Body of pancreas (tissue), 4 donors: ENCODE data around the gene SCFD2. TPM values are rescaled to one million over a fixed set of nuclear protein-coding genes. Genes with fewer than 3 reads are reported as not detected.

Experiments used
- ATAC-seq: fragments of 150-250 bp; one replicate; pipeline ENCODE4 v1.9.1; 2016
- DNase-seq, 4 donors: peaks; one replicate each; pipeline ENCODE4 v3.0.0-alpha.2; 2019
- H3K27ac ChIP-seq, 4 donors: fragments of 200-600 bp; sonication (generic); 1 replicate in 3 of 4; 2 replicates in 1 of 4; pipeline versions ENCODE4 v1.5.1 to v1.6.1; 2016 to 2019; ENCODE audit warnings: mild to moderate bottlenecking in 1 of 4, mixed read lengths in 1 of 4, moderate library complexity in 1 of 4
- H3K27me3 ChIP-seq, 2 donors: fragments of 200-600 bp; sonication (generic); one replicate each; pipeline ENCODE4 v1.6.0; 2016; ENCODE audit warnings: mild to moderate bottlenecking in 1 of 2
- H3K36me3 ChIP-seq, 2 donors: fragments of 200-600 bp; sonication (generic); replicated peaks in 1 of 2; 2 replicates each; pipeline ENCODE4 v1.5.1; 2016; ENCODE audit warnings: low read depth in 2 of 2; ENCODE audit not compliant: insufficient read depth in 1 of 2
- H3K4me1 ChIP-seq: fragments of 200-600 bp; sonication (generic); one replicate; pipeline ENCODE4 v1.6.0; 2016
- H3K4me3 ChIP-seq, 2 donors: fragments of 200-600 bp; sonication (generic); 1 replicate in 1 of 2; 2 replicates in 1 of 2; pipeline ENCODE4 v1.5.1; 2016 to 2019
- H3K9me3 ChIP-seq, 3 donors: fragments of 200-600 bp; sonication (generic); 1 replicate in 2 of 3; 2 replicates in 1 of 3; pipeline ENCODE4 v1.5.1; 2016
- POLR2A ChIP-seq, 3 donors: fragments of 450-650 bp; IDR thresholded peaks; one replicate each; pipeline ENCODE4 v1.6.1; 2016; ENCODE audit warnings: antibody characterized with exemption in 3 of 3, mild to moderate bottlenecking in 2 of 3
- WGBS, 2 donors: methylation state at CpG; one replicate each; pipeline ENCODE4 v1.1.5; 2017; 5-methylcytosine and 5-hydroxymethylcytosine counted together
- intact Hi-C: fragments of 100-400 bp; cut with DNase I; formaldehyde crosslinking; loops from one replicate; pipeline ENCODE4 v1.15.1; 2023
- total RNA-seq, 2 donors: library from RNA; depleted of rRNA; stranded (reverse); fragments of >200 nt; gene quantifications; one replicate each; pipeline ENCODE4 v1.1.0, GENCODE V29; 2016
- TF ChIP-seq, protein P1 (sequence below), 7 experiments: fragments of 450-650 bp in 4 of 7; fragments of 200-600 bp in 3 of 7; sonication (generic) in 3 of 7; IDR thresholded peaks; one replicate each; pipeline ENCODE4 v1.5.1; 2016 to 2019; ENCODE audit warnings: antibody characterized with exemption in 7 of 7

The SCFD2 gene
- total RNA-seq, 2 donors from 2014 or later, result 17.9 to 53.7 TPM

DNA sequence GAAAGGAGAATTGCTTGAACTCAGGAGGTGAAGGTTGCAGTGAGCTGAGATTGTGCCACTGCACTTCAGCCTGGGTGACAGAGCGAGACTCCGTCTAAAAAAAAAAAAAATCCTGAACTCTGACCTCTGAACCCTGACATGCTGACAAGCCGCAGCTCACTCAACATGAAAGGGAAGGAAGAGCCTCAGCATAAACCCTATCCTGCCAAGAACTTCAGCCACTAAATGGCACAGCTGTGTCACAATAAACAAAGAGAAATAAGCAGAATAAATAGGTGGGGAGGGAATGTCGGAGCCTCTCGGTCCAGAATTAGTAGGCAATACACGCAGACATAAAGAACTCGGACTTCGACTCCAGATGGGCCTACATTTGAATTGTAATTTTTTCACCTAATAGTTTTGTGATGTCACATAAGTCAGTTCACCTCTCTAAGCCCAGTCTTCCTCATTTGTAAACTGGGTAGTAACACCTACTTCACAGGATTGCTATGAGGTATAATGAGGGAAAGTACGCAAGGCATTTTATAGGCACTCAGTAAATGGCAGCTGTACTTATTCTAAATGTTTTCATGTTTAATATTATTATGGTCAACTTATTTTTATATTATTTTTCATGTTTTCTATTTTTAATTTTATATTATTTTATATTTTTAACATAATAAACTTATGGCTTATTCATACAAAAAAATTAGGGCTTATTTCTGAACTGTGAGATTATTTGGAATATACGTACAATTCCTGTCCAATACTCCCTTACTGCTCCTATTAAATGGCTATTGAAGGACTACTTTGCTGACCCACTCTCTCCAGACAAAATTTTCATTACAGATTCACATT, 243.4 kb downstream of the SCFD2 start:
- H3K4me1 ChIP-seq, result peaks cover 5% of the 10 kb centered on the region
- H3K27me3 ChIP-seq, result no peaks in the 10 kb centered on the region
- DNase-seq (no peak), ATAC-seq (no peak)
- no peaks in the 10 kb centered on the region for H3K9me3 ChIP-seq
- 89 to 90% methylated on average over 10 of the region's 10 CpGs for WGBS, 2 donors
- H3K27ac ChIP-seq, result peak overlapping the region in 1 of 4 donors; percentile 15
- no peak overlapping the region for H3K4me3 ChIP-seq
- no peak for TF ChIP-seq POLR2A (IDR thresholded peaks at IDR 0.05)
- TF ChIP-seq, protein P1, sequence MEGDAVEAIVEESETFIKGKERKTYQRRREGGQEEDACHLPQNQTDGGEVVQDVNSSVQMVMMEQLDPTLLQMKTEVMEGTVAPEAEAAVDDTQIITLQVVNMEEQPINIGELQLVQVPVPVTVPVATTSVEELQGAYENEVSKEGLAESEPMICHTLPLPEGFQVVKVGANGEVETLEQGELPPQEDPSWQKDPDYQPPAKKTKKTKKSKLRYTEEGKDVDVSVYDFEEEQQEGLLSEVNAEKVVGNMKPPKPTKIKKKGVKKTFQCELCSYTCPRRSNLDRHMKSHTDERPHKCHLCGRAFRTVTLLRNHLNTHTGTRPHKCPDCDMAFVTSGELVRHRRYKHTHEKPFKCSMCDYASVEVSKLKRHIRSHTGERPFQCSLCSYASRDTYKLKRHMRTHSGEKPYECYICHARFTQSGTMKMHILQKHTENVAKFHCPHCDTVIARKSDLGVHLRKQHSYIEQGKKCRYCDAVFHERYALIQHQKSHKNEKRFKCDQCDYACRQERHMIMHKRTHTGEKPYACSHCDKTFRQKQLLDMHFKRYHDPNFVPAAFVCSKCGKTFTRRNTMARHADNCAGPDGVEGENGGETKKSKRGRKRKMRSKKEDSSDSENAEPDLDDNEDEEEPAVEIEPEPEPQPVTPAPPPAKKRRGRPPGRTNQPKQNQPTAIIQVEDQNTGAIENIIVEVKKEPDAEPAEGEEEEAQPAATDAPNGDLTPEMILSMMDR (IDR thresholded peaks at IDR 0.05), result no peak
- intact Hi-C loops, result no loop called here
- no peaks in the 10 kb centered on the region for H3K36me3 ChIP-seq

DNA sequence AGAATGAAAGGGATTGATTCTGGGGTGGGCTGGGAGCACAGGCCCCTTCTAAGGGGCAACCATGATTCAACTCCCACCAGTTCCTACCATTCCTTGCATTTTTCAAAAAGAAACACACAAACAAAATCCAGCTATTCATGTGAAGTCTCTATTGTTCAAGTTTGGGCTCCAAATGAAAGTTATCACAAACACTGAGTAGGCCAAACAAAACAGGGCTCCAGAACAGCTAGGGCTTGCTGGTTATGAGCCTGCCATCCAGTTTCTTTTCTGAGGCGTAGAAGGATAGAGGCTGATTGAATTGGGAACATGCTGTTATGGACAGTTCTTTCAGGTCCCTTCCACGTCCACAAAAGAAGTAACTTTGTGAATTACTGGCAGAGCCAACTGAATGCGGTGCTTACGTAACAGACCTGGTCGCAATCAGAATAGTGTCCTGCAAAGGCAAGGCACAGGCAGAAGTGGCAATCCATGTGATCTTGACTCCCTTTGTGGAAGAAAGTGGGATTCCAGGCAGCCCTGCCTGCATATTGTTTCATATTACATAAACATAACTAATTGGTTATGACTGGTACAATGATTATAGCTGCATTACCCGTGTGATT, 244.5 kb downstream of the SCFD2 start:
- no peak for ATAC-seq
- TF ChIP-seq, protein P1 (IDR thresholded peaks at IDR 0.05), result no peak
- TF ChIP-seq POLR2A (IDR thresholded peaks at IDR 0.05), result no peak

DNA sequence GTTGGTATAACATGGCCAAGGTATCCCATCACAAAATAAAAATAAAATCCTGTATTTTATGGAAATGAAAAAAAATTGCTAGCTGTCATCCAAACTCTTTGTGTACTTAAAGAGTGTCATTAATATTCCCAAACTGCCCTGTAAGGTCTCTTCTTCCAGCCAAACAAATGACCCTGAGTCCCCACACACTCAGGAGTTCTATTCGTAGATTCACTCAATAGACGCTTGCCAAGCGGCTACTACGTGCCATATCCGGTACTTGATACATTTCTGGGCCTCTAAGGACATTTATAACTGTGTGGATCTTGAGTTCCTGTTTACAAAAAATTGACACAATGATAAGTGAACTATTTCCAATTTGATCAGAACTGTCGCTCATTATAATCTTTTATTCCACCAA, 245.1 kb downstream of the SCFD2 start:
- Histone ChIP-seq H3K27ac (no peak overlapping the region), H3K4me1 (peaks cover 5% of the 10 kb centered on the region)

More for the DNA sequence above, 244.5 kb downstream of the SCFD2 start:
- intact Hi-C loops, result no loop called here
- WGBS, 2 donors, result 87 to 88% methylated on average over 6 of the region's 6 CpGs
- Histone ChIP-seq H3K4me1 (peaks cover 5% of the 10 kb centered on the region), H3K27ac (no peak overlapping the region), H3K27me3 (no peaks in the 10 kb centered on the region), H3K9me3 (no peaks in the 10 kb centered on the region), H3K36me3 (no peaks in the 10 kb centered on the region), H3K4me3 (no peak overlapping the region)
- no peak for DNase-seq

DNA sequence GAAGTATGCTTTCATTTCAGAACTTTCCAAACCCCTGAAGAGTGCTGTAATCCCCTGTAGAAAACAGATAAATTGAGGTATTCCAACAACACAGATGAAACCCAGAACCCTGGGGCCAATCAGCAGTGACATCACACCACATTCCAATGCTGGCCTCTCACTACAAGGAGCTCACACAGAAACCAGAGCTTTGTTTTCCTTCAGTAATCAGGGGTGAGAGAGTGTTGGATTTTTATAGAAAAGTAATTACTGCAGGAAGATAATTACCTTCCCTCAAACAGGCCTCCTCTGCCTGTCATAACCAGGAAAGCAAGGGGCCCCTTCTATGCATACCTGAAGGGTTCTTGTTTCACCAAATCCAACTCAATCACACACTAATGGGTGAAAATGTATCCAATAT, 246.2 kb downstream of the SCFD2 start:
- no peaks in the 10 kb centered on the region for H3K9me3 ChIP-seq
- no peaks in the 10 kb centered on the region for H3K36me3 ChIP-seq
- H3K27ac ChIP-seq, result no peak overlapping the region
- H3K4me1 ChIP-seq, result peaks cover 5% of the 10 kb centered on the region
- intact Hi-C loops, result no loop called here
- peak; percentile 64 for ATAC-seq
- H3K27me3 ChIP-seq, result no peaks in the 10 kb centered on the region
- peak in 2 of 4 donors; percentile 14 to 19 for DNase-seq
- H3K4me3 ChIP-seq, result no peak overlapping the region
- TF ChIP-seq POLR2A (IDR thresholded peaks at IDR 0.05), result no peak
- TF ChIP-seq, protein P1 (IDR thresholded peaks at IDR 0.05), result no peak

More for the DNA sequence above, 245.1 kb downstream of the SCFD2 start:
- TF ChIP-seq POLR2A (IDR thresholded peaks at IDR 0.05), result no peak
- TF ChIP-seq, protein P1 (IDR thresholded peaks at IDR 0.05), result no peak
- DNase-seq, result no peak
- H3K4me3 ChIP-seq, result no peak overlapping the region
- no peaks in the 10 kb centered on the region for H3K9me3 ChIP-seq
- intact Hi-C loops, result no loop called here
- no peak for ATAC-seq
- 83 to 94% methylated on average over 6 of the region's 6 CpGs for WGBS, 2 donors
- H3K36me3 ChIP-seq, result no peaks in the 10 kb centered on the region
- no peaks in the 10 kb centered on the region for H3K27me3 ChIP-seq
